ENCODE results near the gene ZNF630. TPM values are rescaled to one million over a fixed set of nuclear protein-coding genes. Genes with fewer than 3 reads are reported as not detected.
A peak's percentile ranks its signal among the peaks of the same experiment; 100 is the strongest.

ZNF630 gene
- total RNA-seq (1 to 10 TPM; 2.5 to 6.7 TPM), polyA plus RNA-seq (1 to 10 TPM in 1 of 2 donors, under 1 TPM in 1; 0.98 to 1.4 TPM)
- long read RNA-seq, donor 1, result 0 reads
- long read RNA-seq, donor 2, result 0 reads
- long read RNA-seq, donor 3, partial matches to known transcripts, result 0 of 1 reads
- long read RNA-seq, donor 3, other reads (novel, unspliced or antisense), result 0 of 1 reads
- long read RNA-seq, donor 4, result 0 reads
- long read RNA-seq, donor 5, partial matches to known transcripts, result 0 of 1 reads
- long read RNA-seq, donor 5, other reads (novel, unspliced or antisense), result 0 of 1 reads

DNA sequence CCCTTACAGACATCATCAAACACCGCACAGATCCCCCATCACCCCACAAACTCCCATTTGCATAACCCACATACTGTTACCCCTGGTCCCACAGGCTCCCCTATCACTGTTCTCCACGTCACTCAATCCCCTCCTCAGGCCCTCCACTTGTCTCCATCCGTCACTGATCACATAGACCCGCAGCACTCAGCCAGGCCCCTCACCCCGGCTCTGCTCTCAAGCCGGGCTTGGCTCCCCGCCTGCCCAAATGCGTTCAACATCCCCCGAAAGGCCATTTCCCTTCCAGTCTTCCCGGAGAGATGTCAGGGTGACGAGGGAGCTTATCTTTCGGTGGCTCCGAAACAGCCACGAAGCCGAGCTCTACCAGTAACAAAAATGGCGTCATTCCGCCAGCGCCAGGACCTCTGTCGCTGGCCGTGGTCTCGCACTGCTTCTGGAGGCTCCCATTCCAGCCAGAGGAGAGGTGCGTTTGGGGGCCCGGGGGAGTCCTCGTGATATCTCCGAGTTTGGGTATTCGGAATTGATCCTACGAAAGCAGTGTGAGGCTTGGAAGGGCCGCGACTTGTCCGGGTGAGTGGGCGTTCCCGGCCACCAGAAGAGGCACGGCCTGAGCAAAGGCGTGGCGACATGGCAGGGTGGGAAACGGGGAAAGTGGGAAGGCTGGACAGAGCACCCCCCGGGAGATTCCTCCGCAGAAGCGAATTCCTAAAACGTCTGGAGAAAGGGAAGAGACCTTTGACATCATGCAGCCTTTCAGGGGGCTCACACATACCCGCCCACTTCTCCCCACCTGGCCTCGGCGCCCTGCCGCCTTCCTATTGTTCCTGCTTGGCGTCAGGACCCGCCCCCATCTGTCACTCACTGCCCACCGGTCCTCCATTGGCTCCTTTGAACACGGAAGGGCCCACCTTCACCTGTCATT lies at the start of gene ZNF630:
Gene ZNF630, minus strand, starts transcription at position 577 of the 922 bp plus-strand sequence. CDS start 4,754 bp downstream, outside the sequence.
- peak within 1 kb of the TSS; percentile 82 to 91 for H3K27ac ChIP-seq (ENCODE audit: low read depth in 1 of 2, low read length in 1 of 2)
- peak; percentile 80 for ATAC-seq (ENCODE audit: insufficient read depth, low FRiP score)
- no peaks in the 10 kb centered on the region for H3K36me3 ChIP-seq (ENCODE audit: control insufficient read depth in 4 of 4, insufficient read depth in 4 of 4, low read length in 4 of 4)
- no peaks in the 10 kb centered on the region for H3K27me3 ChIP-seq (ENCODE audit: control insufficient read depth in 3 of 3, insufficient read depth in 3 of 3, low read length in 2 of 3)
- peak; percentile 73 to 79 (median 73) for DNase-seq
- peak within 1 kb of the TSS; percentile 51 for H3K4me3 ChIP-seq
- TF ChIP-seq, protein P1, sequence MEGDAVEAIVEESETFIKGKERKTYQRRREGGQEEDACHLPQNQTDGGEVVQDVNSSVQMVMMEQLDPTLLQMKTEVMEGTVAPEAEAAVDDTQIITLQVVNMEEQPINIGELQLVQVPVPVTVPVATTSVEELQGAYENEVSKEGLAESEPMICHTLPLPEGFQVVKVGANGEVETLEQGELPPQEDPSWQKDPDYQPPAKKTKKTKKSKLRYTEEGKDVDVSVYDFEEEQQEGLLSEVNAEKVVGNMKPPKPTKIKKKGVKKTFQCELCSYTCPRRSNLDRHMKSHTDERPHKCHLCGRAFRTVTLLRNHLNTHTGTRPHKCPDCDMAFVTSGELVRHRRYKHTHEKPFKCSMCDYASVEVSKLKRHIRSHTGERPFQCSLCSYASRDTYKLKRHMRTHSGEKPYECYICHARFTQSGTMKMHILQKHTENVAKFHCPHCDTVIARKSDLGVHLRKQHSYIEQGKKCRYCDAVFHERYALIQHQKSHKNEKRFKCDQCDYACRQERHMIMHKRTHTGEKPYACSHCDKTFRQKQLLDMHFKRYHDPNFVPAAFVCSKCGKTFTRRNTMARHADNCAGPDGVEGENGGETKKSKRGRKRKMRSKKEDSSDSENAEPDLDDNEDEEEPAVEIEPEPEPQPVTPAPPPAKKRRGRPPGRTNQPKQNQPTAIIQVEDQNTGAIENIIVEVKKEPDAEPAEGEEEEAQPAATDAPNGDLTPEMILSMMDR (IDR thresholded peaks at IDR 0.05; ENCODE audit: control extremely low read depth, extremely low read depth), result no peak
- no peaks in the 10 kb centered on the region for H3K4me1 ChIP-seq (ENCODE audit: control insufficient read depth in 5 of 5, insufficient read depth in 5 of 5, low read length in 5 of 5)
- H3K9me3 ChIP-seq (ENCODE audit: control insufficient read depth in 4 of 4, insufficient read depth in 3 of 4, low read length in 3 of 4), result peaks cover 0 to 4% (median 1%) of the 10 kb centered on the region in 4 donors
- peak within 1 kb of the TSS; percentile 63 to 87 for H3K9ac ChIP-seq (ENCODE audit: insufficient read depth in 1 of 2, low read length in 2 of 2)
- 4 to 37% methylated on average over 44 to 48 of the region's 48 CpGs for WGBS, 2 donors

DNA sequence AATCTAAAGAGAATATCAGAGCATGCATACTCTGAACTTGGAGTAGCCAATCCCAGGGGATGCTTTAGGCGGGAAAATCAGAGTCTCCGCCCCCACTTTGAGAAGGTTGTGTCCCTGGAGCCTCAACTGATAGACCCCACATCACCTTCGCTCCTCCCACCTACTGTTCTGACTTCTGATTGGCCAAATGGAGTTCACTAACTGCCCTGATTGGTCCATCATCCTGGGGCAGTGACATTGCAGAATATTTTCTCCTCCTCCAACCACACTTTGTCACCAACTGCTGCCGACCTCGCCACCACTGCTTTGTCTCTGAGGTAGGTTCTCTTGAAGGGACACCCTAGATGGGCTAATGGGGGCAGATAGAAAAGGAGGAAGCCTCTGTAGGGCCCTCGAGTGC lies 36.3 kb upstream of the ZNF630 start:
- ATAC-seq (ENCODE audit: insufficient read depth, low FRiP score), result no peak
- Histone ChIP-seq H3K4me1 (ENCODE audit: control insufficient read depth in 5 of 5, insufficient read depth in 5 of 5, low read length in 5 of 5) (no peaks in the 10 kb centered on the region), H3K36me3 (ENCODE audit: control insufficient read depth in 4 of 4, insufficient read depth in 4 of 4, low read length in 4 of 4) (no peaks in the 10 kb centered on the region), H3K4me3 (no peak overlapping the region), H3K27me3 (ENCODE audit: control insufficient read depth in 3 of 3, insufficient read depth in 3 of 3, low read length in 2 of 3) (no peaks in the 10 kb centered on the region), H3K9ac (ENCODE audit: insufficient read depth in 1 of 2, low read length in 2 of 2) (no peak overlapping the region), H3K9me3 (ENCODE audit: control insufficient read depth in 4 of 4, insufficient read depth in 3 of 4, low read length in 3 of 4) (no peaks in the 10 kb centered on the region), H3K27ac (ENCODE audit: low read depth in 1 of 2, low read length in 1 of 2) (no peak overlapping the region)
- WGBS, 2 donors, result 78 to 85% methylated on average over 6 of the region's 6 CpGs
- DNase-seq, result no peak
- TF ChIP-seq, protein P1 (IDR thresholded peaks at IDR 0.05; ENCODE audit: control extremely low read depth, extremely low read depth), result no peak

DNA sequence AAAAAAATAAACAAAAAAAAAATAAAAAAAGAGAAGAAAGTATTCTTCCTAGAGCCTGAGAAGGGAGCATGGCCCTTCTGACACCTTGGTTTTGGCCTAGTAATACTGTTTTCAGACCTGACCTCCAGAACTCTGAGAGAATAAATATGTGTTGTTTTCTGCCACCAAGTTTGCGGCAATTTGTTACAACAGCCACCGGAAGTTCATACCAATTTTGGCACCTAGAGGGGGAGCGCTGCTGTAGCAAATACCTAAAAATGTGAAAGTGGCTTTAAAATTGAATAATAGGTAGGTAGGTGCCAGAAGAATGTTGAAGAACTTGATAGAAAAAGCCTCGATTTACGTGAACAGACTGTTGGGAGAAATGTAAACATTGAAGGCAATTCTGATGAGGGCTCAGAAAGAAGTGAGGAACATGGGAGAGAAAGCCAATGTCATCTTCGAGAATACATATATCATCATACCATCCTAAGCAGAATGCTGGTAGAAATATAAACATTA lies 31.5 kb upstream of the ZNF630 start:
- Histone ChIP-seq H3K9ac (ENCODE audit: insufficient read depth in 1 of 2, low read length in 2 of 2) (no peak overlapping the region), H3K4me1 (ENCODE audit: control insufficient read depth in 5 of 5, insufficient read depth in 5 of 5, low read length in 5 of 5) (no peaks in the 10 kb centered on the region), H3K9me3 (ENCODE audit: control insufficient read depth in 4 of 4, insufficient read depth in 3 of 4, low read length in 3 of 4) (peaks cover 0 to 12% (median 1%) of the 10 kb centered on the region in 4 donors), H3K36me3 (ENCODE audit: control insufficient read depth in 4 of 4, insufficient read depth in 4 of 4, low read length in 4 of 4) (no peaks in the 10 kb centered on the region), H3K27ac (ENCODE audit: low read depth in 1 of 2, low read length in 1 of 2) (no peak overlapping the region), H3K27me3 (ENCODE audit: control insufficient read depth in 3 of 3, insufficient read depth in 3 of 3, low read length in 2 of 3) (peaks cover 0 to 3% (median 0%) of the 10 kb centered on the region in 3 donors), H3K4me3 (no peak overlapping the region)
- no peak for ATAC-seq (ENCODE audit: insufficient read depth, low FRiP score)
- TF ChIP-seq, protein P1 (IDR thresholded peaks at IDR 0.05; ENCODE audit: control extremely low read depth, extremely low read depth), result no peak
- WGBS, 2 donors, result 87 to 95% methylated on average over 6 of the region's 6 CpGs
- DNase-seq, result no peak
